Measurements from ENCODE around the gene EML4.

The EML4 gene

DNA sequence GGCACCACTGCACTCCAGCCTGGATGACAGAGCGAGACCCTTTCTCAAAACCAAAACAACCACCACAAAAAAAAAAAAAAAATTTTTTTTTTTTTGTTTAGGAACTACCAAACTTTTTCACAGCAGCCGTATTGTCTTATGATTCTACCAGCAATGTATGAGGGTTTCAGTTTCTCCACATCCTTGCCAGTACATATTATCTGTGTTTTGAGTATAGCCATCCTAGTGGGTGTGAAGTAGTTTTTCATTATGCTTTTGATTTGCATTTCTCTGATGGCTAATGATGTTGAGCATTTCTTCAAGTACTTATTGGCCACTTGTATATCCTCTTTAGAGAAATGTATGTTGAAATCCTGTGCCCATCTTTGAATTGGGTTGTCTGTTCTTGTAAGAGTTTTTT lies 140.2 kb downstream of the EML4 start:
- DNase-seq: no peak
- in situ Hi-C loops (cut with HindIII; ENCODE audit: low pct_ligation_motif_present, low pct_unique_long_range_greater_than_20kb, low sequenced_read_pairs): no loop called here

DNA sequence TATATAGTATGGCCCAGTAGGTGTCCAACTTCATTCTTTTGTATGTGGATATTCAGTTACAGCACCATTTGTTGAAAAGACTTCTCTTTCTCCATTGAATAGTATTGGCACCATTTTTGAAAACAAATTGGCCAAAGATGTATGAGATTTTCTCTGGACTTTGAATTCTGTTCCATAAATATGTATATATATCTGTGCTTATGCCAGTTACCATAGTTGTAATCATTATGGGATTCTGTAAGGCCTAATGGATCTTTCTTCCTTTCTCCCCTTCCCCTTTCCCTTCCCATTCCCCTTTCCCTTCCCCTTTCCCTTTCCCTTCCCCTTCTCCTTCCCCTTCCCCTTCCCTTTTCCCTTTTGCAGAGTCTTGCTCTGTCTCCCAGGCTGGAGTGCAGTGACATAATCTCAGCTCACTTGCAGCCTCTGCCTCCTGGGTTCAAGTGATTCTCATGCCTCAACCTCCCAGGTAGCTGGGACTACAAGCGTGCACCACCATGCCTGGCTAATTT lies 140.9 kb downstream of the EML4 start:
- in situ Hi-C loops (cut with HindIII; ENCODE audit: low pct_ligation_motif_present, low pct_unique_long_range_greater_than_20kb, low sequenced_read_pairs): no loop called here
- DNase-seq: no peak

DNA sequence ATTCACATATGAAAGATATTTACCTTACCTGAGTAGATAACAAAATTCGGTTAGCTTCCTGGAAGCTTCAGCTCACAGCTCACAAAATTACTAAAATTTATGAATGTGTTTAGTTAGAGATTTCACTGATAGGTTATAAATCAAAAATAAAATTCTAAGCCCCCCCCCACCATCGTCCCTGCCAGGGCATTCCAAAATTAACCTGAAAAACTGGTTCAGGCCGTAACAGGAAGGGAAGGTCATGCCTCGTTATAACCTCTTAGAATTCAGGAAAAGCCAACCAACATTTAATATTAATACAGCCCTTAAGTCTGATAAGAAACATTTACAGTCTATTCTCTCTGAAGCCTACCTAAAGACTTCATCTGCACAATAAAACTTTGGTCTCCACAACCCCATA lies 143.0 kb downstream of the EML4 start:
- no peak for DNase-seq
- in situ Hi-C loops (cut with HindIII; ENCODE audit: low pct_ligation_motif_present, low pct_unique_long_range_greater_than_20kb, low sequenced_read_pairs): no loop called here

DNA sequence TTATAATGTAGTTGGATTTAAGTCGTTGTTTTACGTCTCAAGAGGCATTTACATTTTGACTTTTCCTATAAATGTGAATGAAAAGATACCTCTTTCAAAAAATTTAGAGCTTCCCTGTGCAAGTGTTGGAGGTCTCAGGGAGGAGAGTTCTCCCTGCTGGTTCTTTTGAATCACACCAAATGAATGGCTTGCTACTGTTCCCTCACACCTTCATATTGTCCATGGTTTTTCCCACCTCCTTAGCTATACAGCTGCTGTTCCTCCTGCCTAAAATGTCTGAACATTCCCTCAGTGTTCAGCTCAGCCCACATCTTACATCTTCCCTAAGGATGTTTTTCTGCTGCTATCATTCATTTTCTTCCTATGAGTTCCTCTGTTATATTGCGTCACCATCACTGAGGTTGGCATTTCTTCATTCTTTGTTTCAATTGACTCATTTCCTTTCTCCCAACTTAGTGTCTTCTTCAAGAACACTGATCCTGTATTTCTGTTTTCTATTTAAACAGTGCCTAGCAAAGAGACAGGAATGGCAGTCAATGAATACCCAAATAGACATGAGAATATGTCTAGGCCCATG lies 145.8 kb downstream of the EML4 start:
- in situ Hi-C loops (cut with HindIII; ENCODE audit: low pct_ligation_motif_present, low pct_unique_long_range_greater_than_20kb, low sequenced_read_pairs): no loop called here
- DNase-seq: peak; percentile 47

DNA sequence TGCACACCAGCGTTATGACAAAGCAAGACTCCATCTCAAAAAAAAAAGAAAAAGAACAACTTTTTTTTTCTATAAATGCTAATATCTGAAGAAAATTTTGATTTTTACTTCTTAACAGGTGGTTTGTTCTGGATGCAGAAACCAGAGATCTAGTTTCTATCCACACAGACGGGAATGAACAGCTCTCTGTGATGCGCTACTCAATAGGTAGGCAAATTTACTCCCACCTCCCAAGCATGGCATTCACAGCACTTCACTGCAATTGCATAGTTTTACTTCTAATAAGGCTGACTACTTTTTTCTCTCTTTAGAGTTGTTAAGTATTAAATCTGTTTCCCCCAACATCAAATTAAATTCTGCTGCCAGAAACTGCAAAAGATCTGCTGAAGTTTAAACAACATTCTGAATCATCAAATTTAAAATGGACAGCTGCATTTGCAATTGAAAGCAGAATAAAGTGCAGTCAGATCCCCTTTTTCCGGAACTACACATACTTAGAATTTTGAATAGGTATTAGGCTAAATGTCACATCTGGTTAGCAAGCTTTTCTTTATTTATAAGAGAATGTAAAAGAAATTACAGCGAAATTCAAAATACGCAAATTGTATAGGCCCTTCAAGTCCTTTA lies 146.8 kb downstream of the EML4 start:
- DNase-seq: no peak
- in situ Hi-C loops (cut with HindIII; ENCODE audit: low pct_ligation_motif_present, low pct_unique_long_range_greater_than_20kb, low sequenced_read_pairs): no loop called here

DNA sequence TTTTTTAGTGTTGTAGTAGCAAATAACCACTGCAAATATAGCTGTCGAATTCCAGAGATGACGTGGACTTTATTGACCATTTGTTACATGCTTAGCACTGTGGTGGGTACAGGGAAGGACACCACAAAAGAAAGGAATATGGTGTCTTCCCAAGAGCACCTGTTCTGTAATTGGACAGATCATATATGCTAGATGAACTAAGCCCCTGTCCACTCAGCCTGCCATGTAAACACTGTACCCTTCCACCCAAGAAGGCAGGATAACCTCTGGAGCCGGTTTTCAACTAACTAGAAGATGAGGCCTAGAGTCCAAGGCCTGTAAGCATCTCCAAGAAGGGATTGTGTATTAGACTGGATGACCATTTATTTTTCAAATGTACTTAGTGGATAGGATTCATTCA lies 147.8 kb downstream of the EML4 start:
- in situ Hi-C loops (cut with HindIII; ENCODE audit: low pct_ligation_motif_present, low pct_unique_long_range_greater_than_20kb, low sequenced_read_pairs): no loop called here
- DNase-seq: no peak

DNA sequence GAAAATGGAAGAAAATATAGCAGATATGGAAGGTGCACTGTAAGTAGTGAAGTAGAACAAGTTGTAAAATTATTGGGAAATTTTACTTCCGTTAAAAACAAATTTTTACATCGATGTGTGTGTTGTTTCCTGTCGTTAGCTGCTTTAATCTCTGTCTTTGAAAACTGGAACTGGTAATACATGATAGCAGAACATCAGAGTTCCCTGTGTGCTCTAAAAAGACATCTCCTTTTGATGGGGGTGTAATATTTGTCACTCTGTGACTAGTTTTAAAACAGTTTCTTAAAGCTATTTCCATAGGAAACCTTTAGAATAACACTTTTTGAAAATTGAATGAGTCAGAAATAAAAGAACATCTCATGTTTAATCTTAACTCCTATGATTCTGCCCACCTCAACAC lies 148.3 kb downstream of the EML4 start:
- no peak for DNase-seq
- in situ Hi-C loops (cut with HindIII; ENCODE audit: low pct_ligation_motif_present, low pct_unique_long_range_greater_than_20kb, low sequenced_read_pairs): no loop called here

DNA sequence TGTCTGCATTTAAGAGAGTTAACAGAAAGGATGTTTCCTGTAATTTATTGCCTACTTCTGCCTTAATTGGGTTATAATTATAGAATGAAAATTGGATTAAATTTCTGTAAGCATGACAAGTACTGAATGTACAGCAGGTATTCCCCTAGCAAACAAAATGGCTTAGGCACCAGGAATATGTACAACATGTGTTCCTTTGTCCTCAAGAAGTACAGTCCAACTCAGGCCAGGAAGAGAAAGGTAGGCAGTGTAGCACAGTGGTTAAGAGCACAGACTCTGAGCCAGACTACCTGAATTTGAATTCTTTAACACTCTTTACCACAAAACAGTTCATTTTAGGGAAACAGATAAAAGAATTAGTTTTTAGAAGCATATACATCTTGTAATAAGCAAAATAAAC lies 148.8 kb downstream of the EML4 start:
- in situ Hi-C loops (cut with HindIII; ENCODE audit: low pct_ligation_motif_present, low pct_unique_long_range_greater_than_20kb, low sequenced_read_pairs): no loop called here
- DNase-seq: no peak

DNA sequence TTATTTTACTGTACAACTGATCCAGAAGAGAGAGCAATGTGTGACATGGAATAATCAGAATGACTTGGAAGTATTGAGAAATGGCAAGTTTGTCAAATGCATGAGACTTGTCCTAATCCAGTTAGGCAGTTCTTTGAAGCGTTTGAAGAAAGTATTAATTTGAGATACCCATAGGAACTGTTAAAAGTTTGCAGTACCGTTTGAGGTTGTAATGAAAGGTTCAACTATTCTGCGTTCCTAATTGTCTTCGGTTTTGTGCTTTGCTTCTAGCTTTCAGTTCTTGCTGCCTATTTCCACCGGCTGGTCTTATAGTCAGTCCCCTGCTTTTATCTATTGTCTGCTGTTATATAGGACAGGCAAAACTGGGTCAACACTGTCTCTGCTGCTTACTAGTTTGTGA lies 150.1 kb downstream of the EML4 start:
- in situ Hi-C loops (cut with HindIII; ENCODE audit: low pct_ligation_motif_present, low pct_unique_long_range_greater_than_20kb, low sequenced_read_pairs): no loop called here
- DNase-seq: no peak

DNA sequence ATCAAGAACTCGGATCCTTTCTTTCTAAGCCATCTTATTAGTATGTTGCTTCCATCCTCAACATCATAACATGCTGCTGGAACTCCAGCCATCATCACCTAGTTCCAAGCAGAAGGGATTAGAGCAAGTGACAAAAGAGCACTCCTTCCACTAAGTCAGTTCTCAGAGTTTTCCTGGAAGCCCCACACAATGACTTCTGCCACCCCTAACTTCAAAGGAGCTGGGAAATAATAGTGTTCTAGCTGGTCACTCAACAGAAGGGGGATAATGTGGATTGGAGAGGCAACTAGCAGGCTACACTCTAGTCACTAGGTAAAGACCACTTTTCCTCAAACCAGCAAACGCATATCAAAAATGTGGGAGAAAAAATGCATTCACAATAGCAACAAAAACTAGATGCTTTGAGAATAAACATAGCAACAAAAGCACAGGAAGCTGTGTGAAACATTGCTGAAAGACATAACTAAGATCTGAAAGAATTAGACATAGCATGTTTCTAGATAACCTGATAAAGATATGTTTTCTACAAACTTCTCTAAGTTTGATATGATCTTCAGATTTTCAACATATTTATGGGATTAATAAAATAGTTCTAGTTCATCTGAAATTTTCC lies 152.4 kb downstream of the EML4 start:
- in situ Hi-C loops (cut with HindIII; ENCODE audit: low pct_ligation_motif_present, low pct_unique_long_range_greater_than_20kb, low sequenced_read_pairs): no loop called here

DNA sequence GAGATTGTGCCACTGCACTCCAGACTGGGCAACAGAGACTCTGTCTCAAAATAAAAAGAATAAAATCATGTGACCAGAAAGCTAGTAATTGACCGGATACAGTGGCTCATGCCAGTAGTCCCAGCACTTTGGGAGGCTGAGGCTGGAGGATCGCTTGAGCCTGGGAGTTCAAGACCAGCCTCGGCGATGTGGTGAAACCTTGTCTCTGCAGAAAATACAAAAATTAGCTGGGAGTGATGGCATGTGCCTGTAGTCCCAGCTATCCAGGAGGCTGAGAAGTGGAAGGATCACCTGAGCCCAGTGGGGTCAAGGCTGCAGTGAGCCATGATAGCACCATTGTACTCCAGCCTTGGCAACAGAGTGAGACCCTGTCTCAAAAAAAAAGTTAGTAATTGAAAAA lies 155.1 kb downstream of the EML4 start:
- in situ Hi-C loops (cut with HindIII; ENCODE audit: low pct_ligation_motif_present, low pct_unique_long_range_greater_than_20kb, low sequenced_read_pairs): no loop called here
- no peak for DNase-seq

More for the DNA sequence above, 152.4 kb downstream of the EML4 start:
- DNase-seq: no peak

DNA sequence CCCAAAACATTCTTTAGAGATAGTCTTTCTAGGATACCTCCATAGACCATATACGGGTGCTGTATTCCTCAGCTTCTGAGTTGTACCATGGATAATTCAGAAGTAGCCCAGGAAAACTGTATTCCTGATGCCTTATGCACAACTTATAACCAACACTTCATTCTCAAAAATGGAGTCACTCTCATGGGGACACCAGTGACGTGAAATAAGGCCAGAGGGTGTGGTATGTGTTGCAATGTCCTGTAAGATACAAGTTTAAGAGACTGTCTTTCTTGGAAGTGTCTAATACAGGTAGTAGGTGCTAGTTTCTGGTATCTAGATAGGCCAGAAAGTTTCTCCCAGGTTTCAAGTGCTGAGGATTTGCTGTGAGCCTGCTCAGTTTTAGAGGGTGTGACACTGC lies 155.8 kb downstream of the EML4 start:
- in situ Hi-C loops (cut with HindIII; ENCODE audit: low pct_ligation_motif_present, low pct_unique_long_range_greater_than_20kb, low sequenced_read_pairs): no loop called here
- no peak for DNase-seq

DNA sequence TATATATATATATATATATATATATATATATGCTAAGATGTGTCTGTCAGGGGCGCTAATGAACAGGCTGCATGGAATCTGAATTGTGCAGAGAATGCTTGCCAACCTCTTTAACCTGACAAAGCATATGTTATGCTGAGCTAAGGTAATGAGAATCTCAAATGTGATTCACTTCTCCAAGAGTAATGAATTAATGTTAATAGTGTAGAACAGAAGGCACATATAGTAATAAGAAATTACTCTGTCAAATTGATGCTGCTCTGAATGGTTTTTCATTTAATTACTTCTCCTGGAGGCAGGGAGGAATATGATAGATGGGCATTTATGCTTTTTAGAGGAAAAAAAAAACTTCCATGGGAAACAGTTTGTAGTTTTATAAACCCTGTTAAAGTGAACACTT lies 156.5 kb downstream of the EML4 start:
- in situ Hi-C loops (cut with HindIII; ENCODE audit: low pct_ligation_motif_present, low pct_unique_long_range_greater_than_20kb, low sequenced_read_pairs): no loop called here
- no peak for DNase-seq

DNA sequence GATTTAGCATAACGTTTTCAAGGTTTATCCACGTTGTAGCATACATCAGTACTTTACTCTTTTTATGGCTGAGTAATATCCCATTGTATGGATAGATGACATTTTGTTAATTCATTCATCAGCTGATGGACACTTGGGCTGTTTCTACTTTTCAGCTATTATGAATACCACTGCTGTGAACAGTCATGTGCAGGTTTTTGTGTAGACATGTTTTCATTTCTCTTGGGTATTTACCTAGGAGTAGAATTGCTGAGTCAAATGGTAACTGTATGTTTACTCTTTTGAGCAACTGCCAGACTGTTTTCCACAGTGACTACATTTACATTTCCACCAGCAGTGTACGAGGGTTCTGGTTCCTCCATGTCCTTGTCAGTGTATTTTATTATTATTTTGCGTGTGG lies 158.0 kb downstream of the EML4 start:
- in situ Hi-C loops (cut with HindIII; ENCODE audit: low pct_ligation_motif_present, low pct_unique_long_range_greater_than_20kb, low sequenced_read_pairs): no loop called here
- no peak for DNase-seq

DNA sequence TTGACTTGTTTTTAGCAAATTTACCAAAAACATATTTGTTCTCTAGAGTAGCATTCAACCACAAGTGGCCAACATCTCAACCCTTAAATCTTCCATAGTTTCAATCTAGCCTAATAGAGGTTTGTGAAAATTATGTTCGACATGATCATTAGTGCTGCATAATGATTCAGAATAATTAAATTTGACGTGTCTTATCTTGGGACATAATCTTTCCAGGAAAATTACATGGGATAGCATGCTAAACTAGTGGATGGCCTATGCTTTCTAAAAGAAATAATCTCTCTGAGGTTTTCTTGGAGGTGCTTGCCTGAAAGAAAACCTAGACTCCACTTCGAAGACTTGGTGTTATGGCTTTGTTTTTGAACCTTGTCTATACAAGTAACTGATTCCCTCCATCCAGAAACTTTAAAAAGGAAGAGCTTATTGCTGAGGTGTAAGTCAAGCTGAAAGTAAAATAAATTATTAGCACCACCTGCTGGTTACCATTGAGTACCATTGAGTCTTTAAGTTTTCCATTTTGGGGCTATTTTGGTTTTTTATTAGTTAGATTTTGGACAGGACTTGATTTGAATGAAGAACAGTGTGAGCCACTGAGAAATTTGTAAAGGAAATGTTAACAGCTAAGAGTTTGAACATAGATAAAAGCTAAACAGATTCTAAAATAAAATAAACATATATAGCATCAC lies 159.1 kb downstream of the EML4 start:
- in situ Hi-C loops (cut with HindIII; ENCODE audit: low pct_ligation_motif_present, low pct_unique_long_range_greater_than_20kb, low sequenced_read_pairs): no loop called here
- DNase-seq: peak; percentile 32

DNA sequence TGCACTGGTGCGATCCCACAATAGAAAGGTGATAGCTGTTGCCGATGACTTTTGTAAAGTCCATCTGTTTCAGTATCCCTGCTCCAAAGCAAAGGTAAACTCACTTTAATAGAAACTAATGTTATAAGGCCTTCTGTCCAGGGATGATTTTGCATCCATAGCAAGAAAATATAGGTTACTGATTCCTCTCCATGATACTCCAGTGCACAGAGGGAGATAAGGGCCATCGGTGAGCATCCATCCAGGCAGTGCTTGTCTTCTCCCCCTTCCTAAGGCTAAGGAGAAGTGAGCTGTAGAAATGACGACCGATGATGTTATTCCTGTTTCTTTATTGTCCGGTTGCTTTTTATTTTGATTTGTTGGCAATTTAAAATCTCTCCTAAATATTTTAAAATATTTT lies 159.8 kb downstream of the EML4 start:
- DNase-seq: no peak
- in situ Hi-C loops (cut with HindIII; ENCODE audit: low pct_ligation_motif_present, low pct_unique_long_range_greater_than_20kb, low sequenced_read_pairs): no loop called here

DNA sequence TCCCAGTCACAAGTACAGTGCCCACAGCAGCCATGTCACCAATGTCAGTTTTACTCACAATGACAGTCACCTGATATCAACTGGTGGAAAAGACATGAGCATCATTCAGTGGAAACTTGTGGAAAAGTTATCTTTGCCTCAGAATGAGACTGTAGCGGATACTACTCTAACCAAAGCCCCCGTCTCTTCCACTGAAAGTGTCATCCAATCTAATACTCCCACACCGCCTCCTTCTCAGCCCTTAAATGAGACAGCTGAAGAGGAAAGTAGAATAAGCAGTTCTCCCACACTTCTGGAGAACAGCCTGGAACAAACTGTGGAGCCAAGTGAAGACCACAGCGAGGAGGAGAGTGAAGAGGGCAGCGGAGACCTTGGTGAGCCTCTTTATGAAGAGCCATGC lies 160.6 kb downstream of the EML4 start:
- no peak for DNase-seq
- in situ Hi-C loops (cut with HindIII; ENCODE audit: low pct_ligation_motif_present, low pct_unique_long_range_greater_than_20kb, low sequenced_read_pairs): no loop called here

DNA sequence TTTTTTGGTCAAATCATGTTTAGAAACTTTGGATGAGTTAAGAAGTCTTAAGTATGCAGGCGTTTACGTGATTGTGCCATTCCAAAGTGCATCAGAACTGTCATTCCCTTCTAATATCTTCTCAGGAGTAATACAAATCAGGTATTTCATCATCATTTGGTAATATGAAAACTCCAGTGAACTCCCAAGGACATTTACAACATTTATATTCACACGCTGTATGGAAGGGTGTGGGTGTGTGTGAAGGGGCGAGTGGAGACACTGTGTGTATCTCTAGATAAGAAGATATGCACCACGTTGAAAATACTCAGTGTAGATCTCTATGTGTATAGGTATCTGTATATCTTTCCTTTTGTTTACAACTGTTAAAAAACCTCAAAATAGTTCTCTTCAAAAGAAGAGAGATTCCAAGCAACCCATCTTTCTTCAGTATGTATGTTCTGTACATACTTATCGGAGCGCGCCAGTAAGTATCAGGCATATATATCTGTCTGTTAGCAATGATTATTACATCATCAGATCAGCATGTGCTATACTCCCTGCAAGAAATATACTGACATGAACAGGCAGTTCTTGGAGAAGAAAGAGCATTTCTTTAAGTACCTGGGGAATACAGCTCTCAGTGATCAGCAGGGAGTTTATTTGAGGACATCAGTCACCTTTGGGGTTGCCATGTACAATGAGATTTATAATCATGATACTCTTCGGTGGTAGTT lies 162.6 kb downstream of the EML4 start:
- no peak for DNase-seq
- in situ Hi-C loops (cut with HindIII; ENCODE audit: low pct_ligation_motif_present, low pct_unique_long_range_greater_than_20kb, low sequenced_read_pairs): no loop called here

DNA sequence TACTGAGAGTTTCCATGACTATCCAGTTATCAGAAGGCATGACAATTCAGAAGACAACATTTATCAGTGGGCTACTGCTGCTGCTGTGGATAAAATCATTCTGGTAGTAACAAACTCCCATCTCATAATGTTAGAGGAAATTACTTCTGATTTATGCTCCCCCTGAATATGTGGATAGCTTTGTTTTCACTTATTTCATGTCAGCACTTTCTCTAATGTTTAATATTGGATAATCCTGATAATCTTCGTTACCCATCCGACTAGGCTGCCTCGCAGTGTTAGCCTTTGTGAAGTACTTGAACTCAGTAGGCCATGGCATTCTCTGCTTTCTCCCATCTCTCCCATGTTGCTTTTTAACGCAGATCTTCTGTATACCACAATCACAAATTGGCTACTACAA lies 163.4 kb downstream of the EML4 start:
- in situ Hi-C loops (cut with HindIII; ENCODE audit: low pct_ligation_motif_present, low pct_unique_long_range_greater_than_20kb, low sequenced_read_pairs): no loop called here
- no peak for DNase-seq
